Upper lobe of left lung (tissue), 6 donors: ENCODE results near the gene WNK2. TPM values are rescaled to one million over a fixed set of nuclear protein-coding genes. Genes with fewer than 3 reads are reported as not detected.

Source experiments
- ATAC-seq, 2 donors: fragments of 200-7000 bp; cut with Tn5 transposase; one replicate each; pipeline ENCODE4 v1.9.1; 2022; ENCODE audit warnings: mild to moderate bottlenecking in 2 of 2, moderate library complexity in 2 of 2; ENCODE audit not compliant: low FRiP score in 2 of 2
- DNase-seq, 2 donors: peaks; one replicate each; pipeline ENCODE4 v3.0.0-alpha.2; 2019 to 2020
- H3K27ac ChIP-seq, 4 donors: fragments of 200-600 bp; sonication (generic); one replicate each; pipeline ENCODE4 v1.5.1; 2016 to 2019
- H3K27me3 ChIP-seq, 4 donors: fragments of 200-600 bp; sonication (generic); one replicate each; pipeline ENCODE4 v1.5.1; 2017 to 2019
- H3K36me3 ChIP-seq, 4 donors: fragments of 200-600 bp; sonication (generic); one replicate each; pipeline ENCODE4 v1.5.1; 2016 to 2019
- H3K4me1 ChIP-seq, 4 donors: fragments of 200-600 bp; sonication (generic); one replicate each; pipeline ENCODE4 v1.5.1; 2018 to 2019
- H3K4me3 ChIP-seq, 4 donors: fragments of 200-600 bp; sonication (generic); one replicate each; pipeline ENCODE4 v1.5.1; 2017 to 2019; ENCODE audit warnings: mild to moderate bottlenecking in 2 of 4, moderate library complexity in 1 of 4
- H3K9me3 ChIP-seq, 4 donors: fragments of 200-600 bp; sonication (generic); one replicate each; pipeline ENCODE4 v1.5.1; 2018 to 2019
- EP300 ChIP-seq, 4 donors: sonication (generic); formaldehyde crosslinking; IDR thresholded peaks; one replicate each; pipeline ENCODE4 v1.5.1; 2017; ENCODE audit warnings: antibody characterized with exemption in 4 of 4, control low read depth in 2 of 4
- POLR2A ChIP-seq, 4 donors: fragments of 450-650 bp; IDR thresholded peaks; one replicate each; pipeline ENCODE4 v1.5.1; 2016 to 2017; ENCODE audit warnings: antibody characterized with exemption in 4 of 4, mild to moderate bottlenecking in 2 of 4
- POLR2AphosphoS5 ChIP-seq, 2 donors: sonication (generic); formaldehyde crosslinking; IDR thresholded peaks; one replicate each; pipeline ENCODE4 v1.5.1; 2017; ENCODE audit warnings: antibody characterized with exemption in 2 of 2
- WGBS, 2 donors: methylation state at CpG; one replicate each; pipeline ENCODE4 v1.1.5; 2017 to 2018; 5-methylcytosine and 5-hydroxymethylcytosine counted together
- total RNA-seq, 6 donors: library from RNA; depleted of rRNA in 4 of 6; stranded (reverse); fragments of >200 nt in 4 of 6; gene quantifications; one replicate each; pipeline versions ENCODE4 v1.1.0 to v1.2.1, GENCODE V29; 2016 to 2021
- TF ChIP-seq, protein P1 (sequence below), 6 experiments: fragments of 450-650 bp in 4 of 6; fragments of 200-600 bp in 2 of 6; sonication (generic) in 2 of 6; IDR thresholded peaks; one replicate each; pipeline ENCODE4 v1.5.1; 2016 to 2019; ENCODE audit warnings: antibody characterized with exemption in 6 of 6
- donor health status: DM: no; HTN: no; CAD: no; lungs with moderate emphysema.
- donor health status: DM: no; HTN: yes; CAD: no; lungs with severe emphysema.

WNK2 gene
- total RNA-seq, 6 donors from 2014 or later: 1.1 to 11.5 (median 7.3) TPM

DNA sequence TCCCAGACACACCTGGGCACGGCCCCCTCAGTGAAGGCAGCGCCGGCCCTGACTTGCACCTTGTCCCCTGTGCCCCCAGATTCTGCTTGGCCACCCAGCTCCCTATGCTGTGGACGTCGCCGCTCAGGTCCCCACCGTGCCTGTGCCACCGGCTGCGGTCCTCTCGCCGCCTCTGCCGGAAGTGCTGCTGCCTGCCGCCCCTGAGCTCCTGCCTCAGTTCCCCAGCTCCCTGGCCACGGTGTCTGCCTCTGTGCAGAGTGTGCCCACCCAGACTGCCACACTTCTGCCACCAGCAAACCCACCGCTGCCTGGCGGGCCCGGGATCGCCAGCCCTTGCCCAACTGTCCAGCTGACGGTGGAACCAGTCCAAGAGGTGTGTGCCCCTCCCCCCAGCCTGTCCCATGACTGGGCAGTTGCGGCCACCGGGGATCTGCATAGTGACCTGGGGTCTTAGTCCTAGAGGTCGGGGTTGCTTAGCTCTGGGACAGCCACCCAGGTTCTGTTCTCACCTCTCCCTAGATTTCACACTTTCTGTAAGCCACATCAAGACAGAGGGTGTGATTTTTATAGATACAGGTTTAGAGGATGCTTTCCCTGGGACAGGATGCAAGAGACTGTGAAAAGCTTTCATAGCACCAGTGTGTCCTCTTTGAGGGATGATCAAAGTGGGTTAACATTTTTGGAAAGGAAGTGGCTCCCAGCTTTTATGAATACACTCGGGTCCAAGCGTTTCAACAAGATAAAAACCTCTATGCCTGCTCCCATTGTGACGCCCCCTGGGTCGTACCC lies 78.0 kb downstream of the WNK2 start:
- WGBS, 2 donors: 82 to 88% methylated on average over 18 to 20 of the region's 26 CpGs
- H3K36me3 ChIP-seq: no peaks in the 10 kb centered on the region
- TF ChIP-seq POLR2A (IDR thresholded peaks at IDR 0.05): no peak
- no peak for TF ChIP-seq POLR2AphosphoS5 (IDR thresholded peaks at IDR 0.05)
- TF ChIP-seq, protein P1, sequence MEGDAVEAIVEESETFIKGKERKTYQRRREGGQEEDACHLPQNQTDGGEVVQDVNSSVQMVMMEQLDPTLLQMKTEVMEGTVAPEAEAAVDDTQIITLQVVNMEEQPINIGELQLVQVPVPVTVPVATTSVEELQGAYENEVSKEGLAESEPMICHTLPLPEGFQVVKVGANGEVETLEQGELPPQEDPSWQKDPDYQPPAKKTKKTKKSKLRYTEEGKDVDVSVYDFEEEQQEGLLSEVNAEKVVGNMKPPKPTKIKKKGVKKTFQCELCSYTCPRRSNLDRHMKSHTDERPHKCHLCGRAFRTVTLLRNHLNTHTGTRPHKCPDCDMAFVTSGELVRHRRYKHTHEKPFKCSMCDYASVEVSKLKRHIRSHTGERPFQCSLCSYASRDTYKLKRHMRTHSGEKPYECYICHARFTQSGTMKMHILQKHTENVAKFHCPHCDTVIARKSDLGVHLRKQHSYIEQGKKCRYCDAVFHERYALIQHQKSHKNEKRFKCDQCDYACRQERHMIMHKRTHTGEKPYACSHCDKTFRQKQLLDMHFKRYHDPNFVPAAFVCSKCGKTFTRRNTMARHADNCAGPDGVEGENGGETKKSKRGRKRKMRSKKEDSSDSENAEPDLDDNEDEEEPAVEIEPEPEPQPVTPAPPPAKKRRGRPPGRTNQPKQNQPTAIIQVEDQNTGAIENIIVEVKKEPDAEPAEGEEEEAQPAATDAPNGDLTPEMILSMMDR (IDR thresholded peaks at IDR 0.05): no peak
- no peak for TF ChIP-seq EP300 (IDR thresholded peaks at IDR 0.05)
- no peaks in the 10 kb centered on the region for H3K27me3 ChIP-seq
- H3K9me3 ChIP-seq: no peaks in the 10 kb centered on the region
- H3K27ac ChIP-seq: no peak overlapping the region
- DNase-seq (no peak), ATAC-seq (no peak)
- no peak overlapping the region for H3K4me3 ChIP-seq
- no peaks in the 10 kb centered on the region for H3K4me1 ChIP-seq

DNA sequence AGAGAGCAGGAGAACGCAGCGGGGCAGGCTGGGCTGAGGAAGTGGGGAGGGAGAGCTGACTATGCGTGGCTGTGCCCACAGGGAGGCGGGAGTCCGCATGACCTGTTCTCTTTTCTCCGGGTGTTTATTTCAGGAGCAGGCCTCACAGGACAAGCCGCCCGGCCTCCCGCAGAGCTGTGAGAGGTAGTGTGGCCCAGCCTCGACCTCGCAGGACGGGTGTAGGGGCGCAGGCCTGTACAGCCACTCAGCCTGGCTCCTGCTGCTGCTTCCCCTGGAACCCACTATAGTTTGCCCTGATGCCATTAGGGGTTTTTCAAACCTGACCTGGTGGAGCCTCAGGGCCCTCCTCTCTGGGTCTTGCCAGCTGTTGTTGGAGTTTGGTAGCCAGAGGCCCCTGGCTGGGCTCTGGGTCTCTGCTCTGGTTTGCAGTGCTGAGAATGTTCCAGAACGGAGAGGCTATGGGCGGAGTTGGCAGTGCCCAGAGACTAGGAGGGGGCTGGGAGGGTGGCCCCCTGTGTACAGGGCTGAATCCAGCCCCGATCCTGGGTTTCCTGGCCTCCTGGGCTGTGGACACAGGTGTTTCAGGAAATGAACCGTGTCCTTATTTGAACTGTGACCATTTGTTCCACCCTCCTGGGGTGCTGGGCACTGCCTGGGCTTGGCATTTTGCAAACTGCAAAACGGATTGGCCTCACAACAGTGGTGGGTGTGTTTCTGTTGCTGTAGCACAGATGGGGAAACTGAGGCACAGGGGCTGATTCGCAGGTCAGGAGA lies 78.8 kb downstream of the WNK2 start:
- TF ChIP-seq POLR2AphosphoS5 (IDR thresholded peaks at IDR 0.05): no peak
- TF ChIP-seq, protein P1 (IDR thresholded peaks at IDR 0.05): no peak
- no peak for TF ChIP-seq POLR2A (IDR thresholded peaks at IDR 0.05)
- TF ChIP-seq EP300 (IDR thresholded peaks at IDR 0.05): no peak
- no peaks in the 10 kb centered on the region for H3K9me3 ChIP-seq
- no peaks in the 10 kb centered on the region for H3K36me3 ChIP-seq
- no peak overlapping the region for H3K4me3 ChIP-seq
- DNase-seq (no peak), ATAC-seq (no peak)
- 84 to 88% methylated on average over 17 to 19 of the region's 19 CpGs for WGBS, 2 donors
- no peak overlapping the region for H3K27ac ChIP-seq
- no peaks in the 10 kb centered on the region for H3K27me3 ChIP-seq
- H3K4me1 ChIP-seq: no peaks in the 10 kb centered on the region

DNA sequence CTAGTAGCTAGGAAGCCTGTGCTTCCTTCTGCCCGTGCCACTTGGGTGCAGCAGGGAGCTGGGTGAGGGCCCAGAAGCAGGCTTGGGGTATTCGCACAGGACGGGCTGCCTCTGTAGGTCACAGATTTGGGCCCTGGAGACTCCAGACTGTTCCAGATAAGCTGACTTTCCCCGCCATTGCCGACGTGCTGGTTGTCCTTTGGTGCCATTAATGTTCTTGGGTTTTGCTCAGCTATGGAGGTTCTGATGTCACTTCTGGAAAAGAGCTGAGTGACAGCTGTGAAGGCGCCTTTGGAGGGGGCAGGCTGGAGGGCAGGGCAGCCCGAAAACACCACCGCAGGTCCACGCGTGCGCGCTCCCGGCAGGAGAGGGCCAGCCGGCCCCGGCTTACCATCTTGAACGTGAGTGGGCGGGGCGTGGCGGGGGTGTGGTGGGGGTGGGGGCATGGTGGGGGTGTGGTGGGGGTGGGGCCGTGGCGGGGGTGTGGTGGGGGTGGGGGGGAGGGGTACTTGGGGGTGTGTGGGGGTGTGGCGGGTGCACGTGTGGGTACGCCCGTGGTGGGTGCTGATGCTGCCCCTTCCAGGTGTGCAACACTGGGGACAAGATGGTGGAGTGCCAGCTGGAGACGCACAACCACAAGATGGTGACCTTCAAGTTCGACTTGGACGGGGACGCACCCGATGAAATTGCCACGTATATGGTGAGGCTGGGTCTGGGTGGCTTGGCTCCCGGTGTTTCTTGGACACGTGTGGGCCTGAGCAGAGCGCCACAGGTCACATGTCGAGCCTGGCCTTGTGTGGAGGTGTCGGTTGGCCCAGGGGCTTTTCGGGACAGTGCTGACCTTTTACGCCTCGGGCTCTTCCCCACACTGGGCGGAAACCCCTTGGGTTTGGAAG lies 79.6 kb downstream of the WNK2 start:
- H3K27ac ChIP-seq: no peak overlapping the region
- WGBS, 2 donors: 88 to 93% methylated on average over 25 of the region's 41 CpGs
- no peaks in the 10 kb centered on the region for H3K9me3 ChIP-seq
- DNase-seq (no peak), ATAC-seq (no peak)
- no peaks in the 10 kb centered on the region for H3K27me3 ChIP-seq
- no peaks in the 10 kb centered on the region for H3K4me1 ChIP-seq
- no peaks in the 10 kb centered on the region for H3K36me3 ChIP-seq
- TF ChIP-seq POLR2A (IDR thresholded peaks at IDR 0.05) (no peak), EP300 (IDR thresholded peaks at IDR 0.05) (no peak), POLR2AphosphoS5 (IDR thresholded peaks at IDR 0.05) (no peak)
- TF ChIP-seq, protein P1 (IDR thresholded peaks at IDR 0.05): no peak
- H3K4me3 ChIP-seq: no peak overlapping the region

DNA sequence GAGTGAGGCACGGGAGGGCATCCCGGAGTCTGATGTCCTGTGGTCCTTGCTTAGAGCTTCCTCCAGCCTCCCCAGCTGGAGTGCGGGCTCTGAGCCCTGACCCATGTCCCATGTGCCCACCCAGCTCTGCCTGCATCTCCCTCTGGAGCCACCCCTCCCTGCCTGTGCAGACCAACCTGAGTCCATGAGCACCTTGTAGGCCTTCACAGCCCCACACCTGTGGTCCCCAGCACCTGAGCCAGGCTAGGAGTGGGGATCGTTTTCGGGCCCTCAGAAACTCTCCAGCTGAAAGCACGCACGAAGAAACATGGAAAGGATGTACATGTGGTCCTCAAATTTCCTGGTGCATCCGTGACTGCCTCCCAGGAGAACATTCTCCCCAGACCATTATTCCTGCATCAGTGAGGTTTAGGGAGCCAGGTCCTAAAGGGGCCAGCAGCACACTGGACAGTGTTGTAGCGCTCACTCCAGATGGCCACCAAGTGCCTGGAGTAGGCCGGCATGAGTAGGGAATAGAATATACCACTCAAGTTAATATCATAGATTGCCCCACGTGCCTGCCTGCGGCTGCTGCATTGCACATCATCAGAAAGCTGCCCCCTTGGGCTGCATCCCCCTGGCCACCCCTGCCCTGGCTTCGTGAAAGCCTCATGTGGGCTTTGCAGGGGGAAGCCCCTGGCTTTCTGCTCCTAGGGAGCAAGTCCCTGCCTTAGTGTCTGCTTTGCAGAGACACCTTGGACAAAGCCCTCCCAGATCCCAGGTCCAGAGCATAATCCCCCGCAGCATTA lies 80.6 kb downstream of the WNK2 start:
- Histone ChIP-seq H3K27ac (no peak overlapping the region), H3K36me3 (no peaks in the 10 kb centered on the region), H3K4me3 (no peak overlapping the region), H3K4me1 (no peaks in the 10 kb centered on the region), H3K9me3 (no peaks in the 10 kb centered on the region), H3K27me3 (no peaks in the 10 kb centered on the region)
- 93 to 95% methylated on average over 13 to 14 of the region's 14 CpGs for WGBS, 2 donors
- TF ChIP-seq, protein P1 (IDR thresholded peaks at IDR 0.05): no peak
- TF ChIP-seq POLR2AphosphoS5 (IDR thresholded peaks at IDR 0.05) (no peak), EP300 (IDR thresholded peaks at IDR 0.05) (no peak), POLR2A (IDR thresholded peaks at IDR 0.05) (no peak)
- ATAC-seq (no peak), DNase-seq (no peak)
